Sigmoid colon (tissue), 7 donors: ENCODE results near the gene CD101. TPM values are rescaled to one million over a fixed set of nuclear protein-coding genes. Genes with fewer than 3 reads are reported as not detected.

ENCODE experiments used
- DNase-seq: peaks from one replicate; pipeline ENCODE4 v3.0.0-alpha.2; 2019
- H3K27ac ChIP-seq, 4 donors: fragments of 200-600 bp; sonication (generic); one replicate each; pipeline ENCODE4 v1.5.1; 2016 to 2019; ENCODE audit warnings: mild to moderate bottlenecking in 1 of 4
- H3K27me3 ChIP-seq, 3 donors: fragments of 200-600 bp; sonication (generic); one replicate each; pipeline ENCODE4 v1.5.1; 2019; ENCODE audit warnings: mild to moderate bottlenecking in 1 of 3
- H3K36me3 ChIP-seq, 4 donors: fragments of 200-600 bp; sonication (generic); one replicate each; pipeline ENCODE4 v1.5.1; 2016 to 2019
- H3K4me1 ChIP-seq, 4 donors: fragments of 200-600 bp; sonication (generic); one replicate each; pipeline ENCODE4 v1.5.1; 2017 to 2019
- H3K4me3 ChIP-seq, 4 donors: fragments of 200-600 bp; sonication (generic); one replicate each; pipeline ENCODE4 v1.5.1; 2017 to 2019; ENCODE audit warnings: mild to moderate bottlenecking in 2 of 4, moderate library complexity in 1 of 4
- H3K9me3 ChIP-seq, 4 donors: fragments of 200-600 bp in 3 of 4; sonication (generic) in 3 of 4; one replicate each; pipeline versions ENCODE4 v1.5.1 to v1.6.1; 2013 to 2019
- EP300 ChIP-seq, 4 donors: sonication (generic); formaldehyde crosslinking; IDR thresholded peaks; one replicate each; pipeline ENCODE4 v1.6.1; 2017; ENCODE audit warnings: antibody characterized with exemption in 4 of 4
- POLR2A ChIP-seq, 2 donors: fragments of 450-650 bp; IDR thresholded peaks; one replicate each; pipeline ENCODE4 v1.6.1; 2016; ENCODE audit warnings: antibody characterized with exemption in 2 of 2, mild to moderate bottlenecking in 2 of 2, moderate library complexity in 2 of 2
- POLR2AphosphoS5 ChIP-seq, 4 donors: sonication (generic); formaldehyde crosslinking; IDR thresholded peaks; one replicate each; pipeline ENCODE4 v1.6.1; 2017; ENCODE audit warnings: antibody characterized with exemption in 4 of 4
- WGBS, 2 donors: extraction: QIAGEN DNeasy Blood & Tissue Kit; methylation state at CpG; one replicate each; pipeline ENCODE4 v1.1.7; 2013; 5-methylcytosine and 5-hydroxymethylcytosine counted together
- intact Hi-C: fragments of 100-400 bp; cut with DNase I; formaldehyde crosslinking; loops from one replicate; pipeline ENCODE4 v1.15.1; 2023
- polyA plus RNA-seq, 3 donors: library from polyadenylated mRNA; stranded (reverse); fragments of 200-250 nt; gene quantifications; one replicate each; pipeline ENCODE4 v1.2.3, GENCODE V29; 2013
- total RNA-seq, 4 donors: library from RNA; depleted of rRNA; stranded (reverse); fragments of >200 nt; gene quantifications; one replicate each; pipeline ENCODE4 v1.1.0, GENCODE V29; 2016
- TF ChIP-seq, protein P1 (sequence below), 4 experiments: fragments of 450-650 bp in 3 of 4; fragments of 200-600 bp in 1 of 4; IDR thresholded peaks; one replicate each; pipeline ENCODE4 v1.5.1; 2016 to 2019; ENCODE audit warnings: antibody characterized with exemption in 4 of 4, mild to moderate bottlenecking in 3 of 4, moderate library complexity in 2 of 4
- donor health status: healthy with polysubstance abuse.
- donor health status: Bipolar disorder and iron deficiency.
- donor health status: healthy.

CD101 gene
- total and polyA plus RNA-seq, 7 donors: 0.60 to 1.7 (median 1.1) TPM

DNA sequence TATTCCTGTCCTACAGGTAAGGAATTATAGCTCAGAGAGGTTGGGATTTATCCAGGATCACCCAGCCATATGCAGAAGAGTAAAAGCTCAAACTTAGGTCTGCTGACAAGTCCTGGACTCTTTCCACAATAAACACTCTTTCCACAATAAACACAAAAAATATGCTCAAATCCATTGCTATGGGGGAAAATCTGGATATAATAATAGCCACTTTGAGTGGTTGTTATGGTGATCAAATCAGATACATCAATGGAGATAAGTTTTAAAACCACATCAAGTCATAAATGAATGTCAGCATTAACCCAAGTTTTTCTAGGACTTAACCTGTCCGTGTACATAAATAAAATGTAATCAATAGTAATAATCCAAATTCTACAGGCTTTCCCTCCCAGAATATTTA is 36.2 kb downstream of the CD101 start:
- TF ChIP-seq POLR2A (IDR thresholded peaks at IDR 0.05) (no peak), POLR2AphosphoS5 (IDR thresholded peaks at IDR 0.05) (no peak), EP300 (IDR thresholded peaks at IDR 0.05) (no peak)
- TF ChIP-seq, protein P1, sequence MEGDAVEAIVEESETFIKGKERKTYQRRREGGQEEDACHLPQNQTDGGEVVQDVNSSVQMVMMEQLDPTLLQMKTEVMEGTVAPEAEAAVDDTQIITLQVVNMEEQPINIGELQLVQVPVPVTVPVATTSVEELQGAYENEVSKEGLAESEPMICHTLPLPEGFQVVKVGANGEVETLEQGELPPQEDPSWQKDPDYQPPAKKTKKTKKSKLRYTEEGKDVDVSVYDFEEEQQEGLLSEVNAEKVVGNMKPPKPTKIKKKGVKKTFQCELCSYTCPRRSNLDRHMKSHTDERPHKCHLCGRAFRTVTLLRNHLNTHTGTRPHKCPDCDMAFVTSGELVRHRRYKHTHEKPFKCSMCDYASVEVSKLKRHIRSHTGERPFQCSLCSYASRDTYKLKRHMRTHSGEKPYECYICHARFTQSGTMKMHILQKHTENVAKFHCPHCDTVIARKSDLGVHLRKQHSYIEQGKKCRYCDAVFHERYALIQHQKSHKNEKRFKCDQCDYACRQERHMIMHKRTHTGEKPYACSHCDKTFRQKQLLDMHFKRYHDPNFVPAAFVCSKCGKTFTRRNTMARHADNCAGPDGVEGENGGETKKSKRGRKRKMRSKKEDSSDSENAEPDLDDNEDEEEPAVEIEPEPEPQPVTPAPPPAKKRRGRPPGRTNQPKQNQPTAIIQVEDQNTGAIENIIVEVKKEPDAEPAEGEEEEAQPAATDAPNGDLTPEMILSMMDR (IDR thresholded peaks at IDR 0.05): no peak
- 85 to 87% methylated on average over 1 of the region's 1 CpG for WGBS, 2 donors
- intact Hi-C loops: no loop called here

DNA sequence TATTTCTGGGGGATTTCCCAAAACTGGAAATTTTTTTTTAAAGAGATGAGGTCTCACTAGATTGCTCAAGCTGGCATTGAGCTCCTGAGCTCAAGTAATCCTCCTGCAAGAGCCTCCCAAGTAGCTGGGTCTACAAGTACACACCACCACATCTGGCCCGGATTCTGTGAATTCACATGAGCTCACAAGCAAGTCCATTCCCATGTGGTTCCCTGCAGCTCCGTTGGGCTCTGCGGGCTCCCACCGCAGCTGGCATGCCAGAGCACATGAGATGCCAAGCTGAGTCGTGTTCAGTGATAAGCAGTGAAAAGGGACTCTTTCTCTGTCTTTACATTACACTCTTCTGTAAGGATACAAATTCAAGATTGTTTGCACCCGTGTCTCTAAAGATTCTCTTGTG is 36.7 kb downstream of the CD101 start:
- no peak for DNase-seq
- 96 to 97% methylated on average over 6 of the region's 6 CpGs for WGBS, 2 donors
- Histone ChIP-seq H3K27me3 (no peaks in the 10 kb centered on the region), H3K4me3 (no peak overlapping the region), H3K4me1 (no peaks in the 10 kb centered on the region), H3K27ac (no peak overlapping the region), H3K36me3 (peaks cover 0 to 4% (median 0%) of the 10 kb centered on the region in 4 donors), H3K9me3 (no peaks in the 10 kb centered on the region)
- TF ChIP-seq, protein P1 (IDR thresholded peaks at IDR 0.05): no peak
- TF ChIP-seq POLR2A (IDR thresholded peaks at IDR 0.05) (no peak), POLR2AphosphoS5 (IDR thresholded peaks at IDR 0.05) (no peak), EP300 (IDR thresholded peaks at IDR 0.05) (no peak)
- intact Hi-C loops: no loop called here

More for the DNA sequence above, 36.2 kb downstream of the CD101 start:
- Histone ChIP-seq H3K36me3 (peaks cover 0 to 4% (median 0%) of the 10 kb centered on the region in 4 donors), H3K27ac (no peak overlapping the region), H3K4me3 (no peak overlapping the region), H3K9me3 (no peaks in the 10 kb centered on the region), H3K27me3 (no peaks in the 10 kb centered on the region), H3K4me1 (no peaks in the 10 kb centered on the region)
- no peak for DNase-seq

DNA sequence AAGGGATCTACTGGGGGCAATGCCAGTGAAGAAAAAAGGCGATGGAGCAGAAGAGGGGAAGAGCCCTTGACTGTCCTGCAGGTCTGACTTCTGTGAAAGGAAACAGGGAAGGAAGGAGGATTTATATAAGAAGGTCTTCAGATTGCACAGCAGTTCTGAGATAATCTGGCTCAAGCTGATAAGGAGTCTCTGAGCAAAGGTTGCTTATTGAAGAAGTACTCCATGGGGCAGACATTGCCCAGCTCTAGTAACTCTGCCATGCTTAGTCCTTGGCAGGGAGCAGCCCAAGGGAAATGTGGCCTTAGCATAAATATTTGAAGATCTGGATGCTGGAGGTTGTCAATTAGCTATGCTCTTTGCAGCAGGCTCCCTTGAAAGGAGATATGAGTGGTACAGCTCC is 42.7 kb downstream of the CD101 start:
- Histone ChIP-seq H3K27ac (no peak overlapping the region), H3K4me1 (no peaks in the 10 kb centered on the region), H3K4me3 (no peak overlapping the region), H3K27me3 (no peaks in the 10 kb centered on the region), H3K36me3 (no peaks in the 10 kb centered on the region), H3K9me3 (no peaks in the 10 kb centered on the region)
- intact Hi-C loops: no loop called here
- 91 to 99% methylated on average over 1 of the region's 1 CpG for WGBS, 2 donors
- TF ChIP-seq POLR2A (IDR thresholded peaks at IDR 0.05) (no peak), POLR2AphosphoS5 (IDR thresholded peaks at IDR 0.05) (no peak), EP300 (IDR thresholded peaks at IDR 0.05) (no peak)
- TF ChIP-seq, protein P1 (IDR thresholded peaks at IDR 0.05): no peak
- DNase-seq: no peak

DNA sequence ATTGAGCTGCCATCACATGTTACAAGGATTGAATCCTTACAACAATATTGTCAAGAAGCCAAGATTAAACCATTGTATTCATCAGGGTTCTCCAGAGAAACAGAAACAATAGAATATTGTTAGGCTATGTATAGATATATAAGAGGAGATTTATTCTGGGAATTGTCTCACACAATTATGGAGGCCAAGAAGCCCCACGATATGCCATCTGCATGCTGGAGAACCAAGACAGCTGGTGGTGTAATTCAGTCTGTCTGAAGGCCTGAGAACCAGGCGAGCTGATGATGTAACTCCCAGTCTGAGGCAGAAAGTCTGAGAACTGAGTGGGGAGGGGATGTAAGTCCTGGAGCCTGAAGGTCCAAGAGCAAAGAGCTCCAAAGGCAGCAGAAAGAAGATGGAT is 44.1 kb downstream of the CD101 start:
- intact Hi-C loops: no loop called here
- no peak for DNase-seq
- Histone ChIP-seq H3K27ac (no peak overlapping the region), H3K27me3 (no peaks in the 10 kb centered on the region), H3K9me3 (no peaks in the 10 kb centered on the region), H3K4me3 (no peak overlapping the region), H3K4me1 (no peaks in the 10 kb centered on the region), H3K36me3 (no peaks in the 10 kb centered on the region)
- no peak for TF ChIP-seq EP300 (IDR thresholded peaks at IDR 0.05)
- TF ChIP-seq POLR2A (IDR thresholded peaks at IDR 0.05): no peak
- TF ChIP-seq, protein P1 (IDR thresholded peaks at IDR 0.05): no peak
- no peak for TF ChIP-seq POLR2AphosphoS5 (IDR thresholded peaks at IDR 0.05)
- WGBS, 2 donors: 80 to 81% methylated on average over 2 of the region's 2 CpGs

DNA sequence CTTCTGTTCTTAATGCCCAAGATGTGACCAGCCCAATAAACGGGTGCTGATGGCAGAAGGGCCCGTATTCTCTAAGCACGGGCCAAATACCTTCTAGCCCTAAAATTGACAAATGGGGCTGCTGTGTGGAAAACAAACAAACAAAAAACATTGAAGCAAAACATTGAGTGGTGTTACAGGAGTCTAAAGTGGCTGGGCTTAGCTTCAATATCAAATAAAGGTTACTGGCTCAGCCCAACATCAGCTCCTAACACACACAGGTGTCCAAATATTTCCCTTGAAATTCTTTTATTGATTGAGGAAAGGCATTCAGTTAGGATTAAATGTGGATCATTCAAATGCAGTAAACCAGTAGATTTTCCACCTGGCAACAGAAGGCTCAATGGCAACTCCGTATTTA is 45.2 kb downstream of the CD101 start:
- H3K4me1 ChIP-seq: peaks cover 0 to 9% (median 3%) of the 10 kb centered on the region in 4 donors

More for the DNA sequence above, 45.2 kb downstream of the CD101 start:
- no peak for TF ChIP-seq POLR2A (IDR thresholded peaks at IDR 0.05)
- TF ChIP-seq, protein P1 (IDR thresholded peaks at IDR 0.05): no peak
- no peak for TF ChIP-seq POLR2AphosphoS5 (IDR thresholded peaks at IDR 0.05)
- TF ChIP-seq EP300 (IDR thresholded peaks at IDR 0.05): no peak
- no peaks in the 10 kb centered on the region for H3K27me3 ChIP-seq
- WGBS, 2 donors: 86 to 94% methylated on average over 4 of the region's 4 CpGs
- no peak for DNase-seq
- no peak overlapping the region for H3K27ac ChIP-seq
- no peaks in the 10 kb centered on the region for H3K36me3 ChIP-seq
- no peaks in the 10 kb centered on the region for H3K9me3 ChIP-seq
- no peak overlapping the region for H3K4me3 ChIP-seq
- intact Hi-C loops: no loop called here
